IMR-90 (cell line): Measurements from ENCODE around the gene PPIL6. TPM values are rescaled to one million over a fixed set of nuclear protein-coding genes. Genes with fewer than 3 reads are reported as not detected.

Experiments
- ATAC-seq: fragments of 200-7000 bp; cut with Tn5 transposase; 2 replicates; pipeline ENCODE4 v1.9.1; 2020; ENCODE audit warnings: low read depth, mild to moderate bottlenecking, moderate library complexity
- BruUV-seq: library from RNA; stranded (reverse); fragments of 400-500 nt; replicated peaks from 2 replicates; lab custom pipeline; 2021; lab: Mats Ljungman, UMichigan
- CTCF ChIA-PET: fragments of 300-600 bp; formaldehyde crosslinking; extraction: SDS; loops from one replicate; lab custom pipeline; 2021; ENCODE audit warnings: antibody characterized with exemption; lab: Yijun Ruan, JAX
- POLR2A ChIA-PET: fragments of 300-600 bp; sonication (Branson Sonifier 250); formaldehyde crosslinking; loops from one replicate; lab custom pipeline; 2022; ENCODE audit warnings: antibody characterized with exemption; ENCODE audit not compliant: unreplicated experiment; lab: Charles Lee
- DNase-seq: peaks from one replicate; pipeline ENCODE4 v3.0.0; 2013
- H2AFZ ChIP-seq: replicated peaks from 2 replicates; pipeline ENCODE3; 2013; ENCODE audit warnings: low read length, mild to moderate bottlenecking; ENCODE audit not compliant: poor library complexity
- H2AK5ac ChIP-seq: 2 replicates; pipeline ENCODE4 v1.6.1; 2013; ENCODE audit warnings: low read depth, low read length, inconsistent platforms
- H2AK9ac ChIP-seq: replicated peaks from 2 replicates; pipeline ENCODE3; 2013; ENCODE audit warnings: mild to moderate bottlenecking, low read depth, low read length, moderate library complexity; ENCODE audit not compliant: poor library complexity
- H2BK120ac ChIP-seq: 2 replicates; pipeline ENCODE4 v1.6.1; 2013; ENCODE audit warnings: low read depth, low read length, inconsistent platforms
- H2BK15ac ChIP-seq: 3 replicates; pipeline ENCODE4 v1.6.1; 2013; ENCODE audit warnings: low read depth, low read length, inconsistent platforms
- H2BK20ac ChIP-seq: 2 replicates; pipeline ENCODE4 v1.6.1; 2013; ENCODE audit warnings: low read depth, mild to moderate bottlenecking, inconsistent platforms, low read length, moderate library complexity
- H2BK5ac ChIP-seq: 2 replicates; pipeline ENCODE4 v1.6.1; 2013; ENCODE audit warnings: mild to moderate bottlenecking, low read depth, low read length, inconsistent platforms; ENCODE audit not compliant: poor library complexity, severe bottlenecking
- H3K14ac ChIP-seq: replicated peaks from 2 replicates; pipeline ENCODE4 v1.6.1; 2013; ENCODE audit warnings: low read depth, low read length, inconsistent platforms
- H3K18ac ChIP-seq: 2 replicates; pipeline ENCODE4 v1.6.1; 2013; ENCODE audit warnings: low read depth, low read length, control low read depth
- H3K23ac ChIP-seq: 2 replicates; pipeline ENCODE4 v1.6.1; 2013; ENCODE audit warnings: low read depth, low read length, inconsistent platforms
- H3K27ac ChIP-seq: 2 replicates; pipeline ENCODE4 v1.5.1; 2013; ENCODE audit warnings: mild to moderate bottlenecking, control low read depth, low read length; ENCODE audit not compliant: insufficient read depth
- H3K27me3 ChIP-seq: 2 replicates; pipeline ENCODE4 v1.6.1; 2013; ENCODE audit warnings: low read length; ENCODE audit not compliant: control insufficient read depth, insufficient read depth
- H3K36me3 ChIP-seq: 2 replicates; pipeline ENCODE4 v1.6.1; 2013; ENCODE audit warnings: low read length, mixed read lengths; ENCODE audit not compliant: control insufficient read depth, insufficient read depth
- H3K4ac ChIP-seq: 2 replicates; pipeline ENCODE4 v1.6.1; 2013; ENCODE audit warnings: low read depth, low read length, inconsistent platforms
- H3K4me1 ChIP-seq: 2 replicates; pipeline ENCODE4 v1.6.1; 2013; ENCODE audit warnings: low read length, mixed read lengths; ENCODE audit not compliant: control insufficient read depth, insufficient read depth
- H3K4me2 ChIP-seq: 2 replicates; pipeline ENCODE4 v1.6.1; 2013; ENCODE audit warnings: low read depth, mild to moderate bottlenecking, control low read depth, low read length, moderate library complexity
- H3K4me3 ChIP-seq: 2 replicates; pipeline ENCODE4 v1.5.1; 2013; ENCODE audit warnings: low read depth, mild to moderate bottlenecking, control low read depth, low read length, moderate library complexity; ENCODE audit not compliant: insufficient read depth
- H3K56ac ChIP-seq: 2 replicates; pipeline ENCODE4 v1.6.1; 2013; ENCODE audit warnings: low read length, inconsistent platforms; ENCODE audit not compliant: insufficient read depth; ENCODE audit errors: extremely low read depth
- H3K79me1 ChIP-seq, 2 experiments: 2 replicates each; pipeline ENCODE4 v1.6.1; 2013; ENCODE audit warnings: low read length in 2 of 2, inconsistent platforms in 1 of 2, low read depth in 1 of 2
- H3K9ac ChIP-seq: 2 replicates; pipeline ENCODE4 v1.6.1; 2013; ENCODE audit warnings: low read depth, low read length, control low read depth
- H3K9me1 ChIP-seq: 2 replicates; pipeline ENCODE4 v1.6.1; 2013; ENCODE audit warnings: low read length, inconsistent platforms; ENCODE audit not compliant: insufficient read depth
- H3K9me3 ChIP-seq: 2 replicates; pipeline ENCODE4 v1.6.1; 2013; ENCODE audit warnings: low read length; ENCODE audit not compliant: control insufficient read depth, insufficient read depth
- H4K20me1 ChIP-seq: 2 replicates; pipeline ENCODE4 v1.6.1; 2013; ENCODE audit warnings: low read length, inconsistent platforms; ENCODE audit not compliant: insufficient read depth
- H4K5ac ChIP-seq: 2 replicates; pipeline ENCODE4 v1.6.1; 2013; ENCODE audit warnings: mild to moderate bottlenecking, low read depth, low read length, control low read depth
- H4K8ac ChIP-seq, 2 experiments: 2 replicates each; pipeline ENCODE4 v1.6.1; 2013; ENCODE audit warnings: low read depth in 2 of 2, low read length in 2 of 2, control low read depth in 1 of 2, inconsistent platforms in 1 of 2
- H4K91ac ChIP-seq: 2 replicates; pipeline ENCODE4 v1.6.1; 2013; ENCODE audit warnings: low read depth, low read length, inconsistent platforms; ENCODE audit not compliant: insufficient read depth
- BHLHE40 ChIP-seq: fragments of 150-350 bp; IDR thresholded peaks from 2 replicates; pipeline ENCODE4 v1.6.1; 2016; ENCODE audit warnings: mild to moderate bottlenecking, low read depth, low read length
- CEBPB ChIP-seq: IDR thresholded peaks from 2 replicates; pipeline ENCODE4 v1.6.1; 2012; ENCODE audit warnings: low read depth, low read length, improper control_type of control experiment
- CHD1 ChIP-seq: IDR thresholded peaks from 2 replicates; pipeline ENCODE4 v1.6.1; 2012; ENCODE audit warnings: low read depth, low read length, improper control_type of control experiment
- CTCF ChIP-seq: conservative IDR thresholded peaks from 2 replicates; pipeline ENCODE4 v1.5.1; 2012; ENCODE audit warnings: mild to moderate bottlenecking, low read depth, low read length, improper control_type of control experiment
- FOS ChIP-seq: fragments of 150-350 bp; IDR thresholded peaks from 2 replicates; pipeline ENCODE4 v1.6.1; 2016; ENCODE audit warnings: low read depth, low read length
- MAFK ChIP-seq: IDR thresholded peaks from 2 replicates; pipeline ENCODE4 v1.6.1; 2012; ENCODE audit warnings: low read depth, low read length, improper control_type of control experiment
- MAZ ChIP-seq: IDR thresholded peaks from 2 replicates; pipeline ENCODE4 v1.6.1; 2012; ENCODE audit warnings: low read depth, mild to moderate bottlenecking, low read length, improper control_type of control experiment, moderate library complexity, borderline replicate concordance
- MXI1 ChIP-seq: IDR thresholded peaks from 2 replicates; pipeline ENCODE4 v1.6.1; 2012; ENCODE audit warnings: low read depth, mild to moderate bottlenecking, low read length, moderate library complexity, borderline replicate concordance
- NFE2L2 ChIP-seq: fragments of 150-350 bp; IDR thresholded peaks from 2 replicates; pipeline ENCODE4 v1.6.1; 2016; ENCODE audit warnings: low read depth, mild to moderate bottlenecking, low read length
- POLR2A ChIP-seq: IDR thresholded peaks from 2 replicates; pipeline ENCODE4 v1.6.1; 2012; ENCODE audit warnings: mild to moderate bottlenecking, low read depth, low read length
- RAD21 ChIP-seq: IDR thresholded peaks from 2 replicates; pipeline ENCODE4 v1.6.1; 2012; ENCODE audit warnings: low read length, improper control_type of control experiment
- RCOR1 ChIP-seq: IDR thresholded peaks from 2 replicates; pipeline ENCODE4 v1.6.1; 2012; ENCODE audit warnings: mild to moderate bottlenecking, low read length, improper control_type of control experiment; ENCODE audit not compliant: insufficient replicate concordance
- RFX5 ChIP-seq: IDR thresholded peaks from 2 replicates; pipeline ENCODE4 v1.8.0; 2012; ENCODE audit warnings: low read depth, mild to moderate bottlenecking, low read length, moderate library complexity
- SMC3 ChIP-seq: fragments of 150-350 bp; IDR thresholded peaks from 2 replicates; pipeline ENCODE4 v1.6.1; 2016; ENCODE audit warnings: low read depth, mild to moderate bottlenecking, antibody characterized with exemption, low read length, moderate library complexity
- USF2 ChIP-seq: fragments of 150-350 bp; IDR thresholded peaks from 2 replicates; pipeline ENCODE4 v1.6.1; 2017; ENCODE audit warnings: mild to moderate bottlenecking, antibody characterized with exemption, low read length, low read depth
- WGBS, 2 experiments: methylation state at CpG; one replicate each; pipeline versions ENCODE4 v1.1.5 to v1.1.7; 2013; ENCODE audit warnings: missing lambda C conversion rate in 2 of 2; ENCODE audit not compliant: insufficient read length in 1 of 2; ENCODE audit errors: extremely low coverage in 2 of 2; 5-methylcytosine and 5-hydroxymethylcytosine counted together
- dilution Hi-C: fragments of 300-500 bp; cut with HindIII; formaldehyde crosslinking; loops from one replicate; pipeline ENCODE4 v1.14.3; 2018; ENCODE audit warnings: low sequenced_read_pairs; ENCODE audit not compliant: unreplicated experiment
- in situ Hi-C: fragments of 300-500 bp; cut with MboI; formaldehyde crosslinking; loops from 3 replicates; pipeline ENCODE4 v1.14.3; 2019; ENCODE audit warnings: low sequenced_read_pairs, inconsistent platforms, mixed read lengths
- intact Hi-C: fragments of 100-400 bp; cut with micrococcal nuclease; formaldehyde crosslinking; loops from 2 replicates; pipeline ENCODE4 v1.10.0; 2022
- polyA plus RNA-seq, 3 experiments: library from polyadenylated mRNA; depleted of rRNA; stranded (reverse); fragments of >200 nt; gene quantifications; 2 replicates each; pipeline ENCODE4 v1.2.3, GENCODE V29; 2012; ENCODE audit warnings: low replicate concordance in 1 of 3
- total RNA-seq: library from RNA; depleted of rRNA; stranded (reverse); fragments of >200 nt; gene quantifications from 2 replicates; pipeline ENCODE4 v1.2.3, GENCODE V29; 2012
- TF ChIP-seq, protein P1 (sequence below): fragments of 150-350 bp; IDR thresholded peaks from 2 replicates; pipeline ENCODE4 v1.6.1; 2016; ENCODE audit warnings: low read depth, mild to moderate bottlenecking, low read length, moderate library complexity, borderline replicate concordance

PPIL6 gene
- total and polyA plus RNA-seq, 2 of the 4 experiments (the other 2 are of a cell fraction), result 0.15 to 0.18 TPM

DNA sequence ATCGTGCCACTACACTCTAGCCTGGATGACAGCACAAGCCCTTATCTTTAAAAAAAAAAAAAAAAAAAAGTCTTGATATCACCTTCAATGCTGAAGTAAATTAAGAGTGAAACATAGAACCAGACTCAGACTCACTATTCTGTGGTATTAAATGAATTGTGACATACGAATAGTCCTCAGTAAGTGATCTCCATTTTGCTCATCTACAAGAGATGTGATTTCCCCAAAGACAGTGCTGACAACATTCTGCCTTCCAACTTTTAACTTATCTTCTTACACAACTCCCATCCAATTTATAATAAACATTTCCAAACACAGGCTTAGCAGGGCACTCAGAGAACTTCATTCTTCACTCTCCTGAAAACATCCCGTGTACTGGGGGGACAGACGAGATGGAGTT, 34.6 kb upstream of the PPIL6 start:
- H2BK20ac ChIP-seq, result no peak overlapping the region
- H3K14ac ChIP-seq, result no peak overlapping the region
- ChIA-PET CTCF (no interaction called here), POLR2A (no interaction called here)
- H2BK15ac ChIP-seq, result no peak overlapping the region
- no peak overlapping the region for H3K23ac ChIP-seq
- no peak overlapping the region for H3K18ac ChIP-seq
- no peak overlapping the region for H2BK120ac ChIP-seq
- WGBS, 2 experiments, result 86% methylated on average over 2 of the region's 4 CpGs; no CpG with 5 or more reads in 1 of the 2 experiments
- H3K4me3 ChIP-seq, result no peak overlapping the region
- DNase-seq (no peak), ATAC-seq (peak; percentile 52; the same call in 1 of the 2 replicates)
- no TSS peak for BruUV-seq
- H3K79me1 ChIP-seq, result peaks cover 38 to 49% of the 10 kb centered on the region in 2 experiments
- peaks cover 7% of the 10 kb centered on the region for H3K4me1 ChIP-seq
- no peak overlapping the region for H4K91ac ChIP-seq
- no peak overlapping the region for H2AFZ ChIP-seq
- dilution Hi-C loops (no loop called here), in situ Hi-C loops (no loop called here), intact Hi-C loops (no loop called here)
- H2BK5ac ChIP-seq, result no peak overlapping the region
- no peak overlapping the region for H3K4me2 ChIP-seq
- H3K9me3 ChIP-seq, result no peaks in the 10 kb centered on the region
- TF ChIP-seq RFX5 (no peak), SMC3 (no peak), MAZ (no peak), USF2 (no peak), MAFK (no peak), CTCF (no peak), NFE2L2 (no peak), CHD1 (no peak), POLR2A (no peak), BHLHE40 (no peak), CEBPB (no peak), RCOR1 (no peak), MXI1 (no peak), RAD21 (no peak), FOS (no peak)
- TF ChIP-seq, protein P1, sequence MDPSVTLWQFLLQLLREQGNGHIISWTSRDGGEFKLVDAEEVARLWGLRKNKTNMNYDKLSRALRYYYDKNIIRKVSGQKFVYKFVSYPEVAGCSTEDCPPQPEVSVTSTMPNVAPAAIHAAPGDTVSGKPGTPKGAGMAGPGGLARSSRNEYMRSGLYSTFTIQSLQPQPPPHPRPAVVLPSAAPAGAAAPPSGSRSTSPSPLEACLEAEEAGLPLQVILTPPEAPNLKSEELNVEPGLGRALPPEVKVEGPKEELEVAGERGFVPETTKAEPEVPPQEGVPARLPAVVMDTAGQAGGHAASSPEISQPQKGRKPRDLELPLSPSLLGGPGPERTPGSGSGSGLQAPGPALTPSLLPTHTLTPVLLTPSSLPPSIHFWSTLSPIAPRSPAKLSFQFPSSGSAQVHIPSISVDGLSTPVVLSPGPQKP, result no peak
- peaks cover 7% of the 10 kb centered on the region; the same call in 1 of the 2 replicates for H4K20me1 ChIP-seq
- no peak overlapping the region for H3K9ac ChIP-seq
- H4K5ac ChIP-seq, result no peak overlapping the region
- H3K36me3 ChIP-seq, result peaks cover 41% of the 10 kb centered on the region
- no peak overlapping the region for H3K4ac ChIP-seq
- no peak overlapping the region for H3K27ac ChIP-seq
- no peak overlapping the region for H3K56ac ChIP-seq
- H3K9me1 ChIP-seq, result peaks cover 13% of the 10 kb centered on the region
- H2AK5ac ChIP-seq, result no peak overlapping the region
- H2AK9ac ChIP-seq, result no peak overlapping the region
- H3K27me3 ChIP-seq, result no peaks in the 10 kb centered on the region
- no peak overlapping the region for H4K8ac ChIP-seq
